Stimulated activated CD8-positive, alpha-beta memory T cell treated with anti-CD3 and anti-CD28 coated beads, Interleukin-2, amount 100 ng/mL, for 48 hours (primary cell): Measurements from ENCODE around the gene EID2.
A peak's percentile ranks its signal among the peaks of the same experiment; 100 is the strongest.

Experiments used
- DNase-seq, 2 donors: peaks; one replicate each; pipeline ENCODE4 v3.0.0-alpha.2; 2020; ENCODE audit warnings: low read depth in 2 of 2

The EID2 gene

DNA sequence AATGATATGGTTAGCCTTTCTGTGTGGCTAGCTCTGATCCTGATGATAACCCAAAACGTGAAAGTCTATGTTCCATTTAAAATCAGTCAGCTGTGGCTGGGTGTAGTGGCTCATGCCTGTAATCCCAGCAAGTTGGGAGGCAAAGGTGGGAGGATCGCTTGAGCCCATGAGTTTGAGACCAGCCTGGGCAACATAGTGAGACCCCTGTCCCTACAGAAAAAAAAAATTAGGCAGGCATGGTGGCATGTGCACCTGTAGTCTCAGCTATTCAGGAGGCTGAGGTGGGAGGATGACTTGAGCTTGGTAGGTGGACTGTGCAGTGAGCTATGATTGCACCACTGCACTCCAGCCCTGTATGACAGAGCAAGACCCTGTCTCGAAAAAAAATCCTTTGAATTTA, 6.2 kb downstream of the EID2 start:
- DNase-seq: no peak

DNA sequence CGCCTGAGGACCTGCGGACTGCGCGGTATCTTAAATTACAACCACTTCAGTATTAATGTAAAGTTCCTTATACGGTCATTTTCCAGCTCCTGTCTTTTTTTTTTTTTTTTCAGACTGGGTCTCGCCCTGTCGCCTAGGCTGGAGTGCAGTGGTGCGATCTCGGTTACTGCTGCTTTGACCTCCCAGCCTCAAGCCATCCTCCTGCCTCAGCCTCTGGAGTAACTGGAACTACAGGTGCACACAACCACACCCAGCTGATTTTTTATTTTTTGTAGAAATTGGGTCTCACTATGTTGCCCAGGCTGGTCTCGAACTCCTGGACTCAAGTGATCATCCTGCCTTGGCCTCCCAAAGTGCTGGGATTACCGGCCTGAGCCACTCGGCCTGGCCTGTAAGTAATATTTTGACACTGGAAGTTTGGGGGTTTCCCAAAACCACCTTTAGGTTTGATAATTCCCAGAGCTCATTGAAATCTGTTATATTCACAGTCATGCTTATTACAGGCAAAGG, 6.9 kb downstream of the EID2 start:
- DNase-seq: no peak

DNA sequence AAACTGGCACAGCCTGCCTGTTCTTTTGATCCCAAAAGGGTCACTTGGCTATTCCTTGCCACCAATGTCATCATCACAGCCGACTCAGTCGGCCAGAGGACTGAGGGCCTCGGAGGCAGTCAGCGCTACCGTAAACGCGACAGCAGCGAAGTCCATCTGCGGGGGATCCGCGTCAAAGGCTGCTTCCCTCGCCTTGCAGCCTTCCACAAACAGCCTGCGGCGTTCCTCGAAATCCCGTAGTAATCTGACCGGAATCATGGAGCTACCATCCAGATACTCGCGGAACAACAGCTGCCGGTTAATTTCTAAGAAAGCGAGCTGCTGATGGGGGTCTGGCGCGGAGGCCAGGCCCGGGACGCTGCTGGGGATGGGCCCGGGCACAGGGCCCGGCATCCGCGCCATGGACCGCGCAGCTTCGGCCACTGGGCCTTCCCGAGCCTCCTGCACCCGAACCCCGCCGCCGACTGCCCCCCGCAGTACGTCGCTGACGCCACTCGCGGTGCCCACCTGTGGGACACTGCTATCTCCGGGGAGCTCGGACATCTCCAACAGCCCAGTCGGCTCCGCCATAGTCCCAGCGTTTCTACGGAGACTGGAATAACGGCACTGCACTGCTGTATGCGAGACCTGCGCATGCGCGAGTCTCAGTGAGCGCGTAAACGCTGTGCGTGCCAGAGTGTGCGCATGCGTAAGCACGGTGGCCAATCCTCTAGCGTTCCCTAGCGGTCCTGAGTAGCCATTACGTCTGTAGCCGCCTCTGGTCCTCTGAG, 7.5 kb downstream of the EID2 start, which contains the start of gene EID2B:
Gene EID2B (minus strand): TSS at position 620 of the 770 bp plus-strand sequence. CDS start 50 bp downstream, at position 570.
- peak; percentile 90 to 93 for DNase-seq

DNA sequence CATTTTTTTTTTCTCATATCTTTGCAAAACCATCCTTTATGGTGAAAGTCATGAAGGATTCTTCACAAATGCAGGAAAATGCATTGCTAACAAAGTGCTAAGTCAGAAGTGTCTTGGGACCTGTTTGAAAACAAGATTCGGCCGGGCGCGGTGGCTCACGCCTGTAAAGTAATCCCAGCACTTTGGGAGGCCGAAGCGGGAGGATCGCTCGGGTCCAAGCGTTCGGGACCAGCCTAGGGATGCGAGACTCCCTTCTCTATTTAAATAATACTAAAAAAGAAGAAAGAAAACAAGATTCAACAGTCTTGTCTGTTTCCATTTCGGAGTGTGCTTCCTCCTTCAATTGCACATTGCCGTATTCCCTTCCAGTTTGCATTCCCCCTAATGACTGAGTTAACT, 8.1 kb downstream of the EID2 start:
- no peak for DNase-seq

DNA sequence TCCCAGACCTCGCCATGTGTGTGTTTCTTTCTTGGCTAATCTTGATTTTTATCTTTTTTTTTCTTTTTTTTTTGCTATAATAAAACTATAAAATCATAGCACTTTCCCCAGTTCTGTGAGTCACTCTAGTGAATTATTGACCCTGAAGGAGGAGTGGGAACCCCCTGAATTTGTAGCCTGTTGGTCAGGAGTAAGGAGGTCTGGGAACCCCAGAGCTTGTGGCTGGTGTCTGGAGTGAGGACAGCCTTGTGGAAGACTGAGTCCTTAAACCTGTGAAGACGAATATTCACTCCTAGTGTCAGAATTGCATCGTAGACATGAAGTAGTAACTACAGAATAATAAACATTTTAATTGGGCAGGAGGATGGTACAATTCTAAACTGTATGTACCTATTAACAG, 14.8 kb downstream of the EID2 start:
- no peak for DNase-seq

GRCh38 chr19:39524495-39524894, 15.5 kb downstream of the EID2 start:
- no peak for DNase-seq

GRCh38 chr19:39520541-39521484, 19.1 kb downstream of the EID2 start:
- DNase-seq: no peak

GRCh38 chr19:39518975-39519374, 21.0 kb downstream of the EID2 start:
- no peak for DNase-seq

GRCh38 chr19:39518458-39518857, 21.5 kb downstream of the EID2 start:
- no peak for DNase-seq

DNA sequence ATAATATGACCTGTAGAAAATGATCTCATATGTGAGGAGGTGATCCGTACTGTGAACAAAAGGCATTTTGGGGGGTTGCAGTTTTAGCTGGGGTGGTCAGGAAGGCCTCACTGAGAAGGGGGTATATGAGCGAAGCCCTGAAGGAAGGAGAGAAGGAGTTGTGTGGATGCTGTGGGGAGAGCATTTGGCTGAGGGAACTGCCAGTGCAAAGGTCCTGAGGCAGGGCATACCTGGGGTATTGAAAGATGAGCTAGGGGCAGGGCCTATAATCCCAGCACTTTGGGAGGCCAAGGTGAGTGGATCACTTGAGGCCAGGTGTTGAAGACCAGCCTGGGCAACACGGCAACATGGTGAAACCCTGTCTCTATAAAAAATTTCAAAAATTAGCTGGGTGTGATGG, 22.5 kb downstream of the EID2 start:
- DNase-seq: no peak

GRCh38 chr19:39516270-39516669, 23.7 kb downstream of the EID2 start:
- no peak for DNase-seq

GRCh38 chr19:39515551-39516191, 24.3 kb downstream of the EID2 start:
- DNase-seq: no peak

- DNase-seq: no peak
These were observed 25.0 kb downstream of the EID2 start, which contains the start of gene SELENOV for GRCh38 chr19:39514840-39515550. SELENOV (plus strand) TSS chr19:39515139; CDS start chr19:39515213, 74 bp downstream.

DNA sequence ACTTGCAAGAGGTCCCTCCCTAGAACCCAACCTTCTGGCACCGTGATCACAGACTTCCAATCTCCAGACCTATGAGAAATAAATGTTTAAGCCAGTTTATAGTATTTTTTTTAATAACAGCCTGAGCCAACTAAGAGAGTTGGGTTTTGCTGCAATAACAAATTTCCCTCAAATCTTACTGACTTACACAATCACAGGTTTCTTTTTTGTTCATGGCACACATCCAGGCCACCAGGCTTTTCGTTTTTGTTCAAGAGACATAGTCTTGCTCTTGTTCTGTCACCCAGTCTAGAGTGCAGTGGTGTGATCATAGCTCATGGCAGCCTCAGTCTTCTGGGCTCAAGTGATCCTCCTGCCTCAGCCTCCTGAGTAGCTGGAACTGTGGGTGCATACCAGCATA, 27.0 kb downstream of the EID2 start:
- no peak for DNase-seq

GRCh38 chr19:39509233-39509632, 30.7 kb downstream of the EID2 start:
- DNase-seq: no peak

- no peak for DNase-seq
These were observed 31.3 kb downstream of the EID2 start for GRCh38 chr19:39508629-39509028.

GRCh38 chr19:39507715-39508364, 32.1 kb downstream of the EID2 start:
- DNase-seq: no peak

DNA sequence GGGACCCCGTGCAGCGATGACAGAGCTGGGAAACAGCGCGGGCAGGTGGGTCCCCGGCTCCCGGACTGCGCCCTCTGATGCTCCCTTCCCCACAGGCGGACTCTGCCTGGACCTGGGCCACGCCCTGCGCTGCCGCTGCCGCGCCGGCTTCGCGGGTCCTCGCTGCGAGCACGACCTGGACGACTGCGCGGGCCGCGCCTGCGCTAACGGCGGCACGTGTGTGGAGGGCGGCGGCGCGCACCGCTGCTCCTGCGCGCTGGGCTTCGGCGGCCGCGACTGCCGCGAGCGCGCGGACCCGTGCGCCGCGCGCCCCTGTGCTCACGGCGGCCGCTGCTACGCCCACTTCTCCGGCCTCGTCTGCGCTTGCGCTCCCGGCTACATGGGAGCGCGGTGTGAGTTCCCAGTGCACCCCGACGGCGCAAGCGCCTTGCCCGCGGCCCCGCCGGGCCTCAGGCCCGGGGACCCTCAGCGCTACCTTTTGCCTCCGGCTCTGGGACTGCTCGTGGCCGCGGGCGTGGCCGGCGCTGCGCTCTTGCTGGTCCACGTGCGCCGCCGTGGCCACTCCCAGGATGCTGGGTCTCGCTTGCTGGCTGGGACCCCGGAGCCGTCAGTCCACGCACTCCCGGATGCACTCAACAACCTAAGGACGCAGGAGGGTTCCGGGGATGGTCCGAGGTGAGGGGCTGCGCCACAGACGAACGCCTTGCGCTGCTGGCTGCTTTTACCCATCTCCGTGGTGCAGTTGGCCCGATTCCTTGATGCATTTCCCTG, 32.8 kb downstream of the EID2 start:
- DNase-seq: peak; percentile 54 to 60

DNA sequence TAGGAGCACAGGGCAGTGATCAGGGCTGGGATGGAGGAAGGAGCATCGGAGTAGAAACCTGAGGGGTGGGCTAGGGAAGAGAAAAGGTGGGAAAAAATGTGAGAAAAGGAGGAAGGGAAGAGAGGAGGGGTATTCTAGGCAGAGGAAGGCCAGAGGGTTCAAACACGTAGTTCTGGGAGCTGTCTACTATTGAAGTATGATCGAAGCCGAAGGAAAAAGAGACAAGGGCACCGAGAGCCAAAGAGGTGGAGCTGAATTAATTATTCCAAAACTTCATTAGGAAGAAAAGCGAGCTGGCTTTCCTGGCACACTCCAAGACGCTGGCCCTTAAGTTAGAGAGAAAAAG, 33.4 kb downstream of the EID2 start:
- DNase-seq: no peak
